Panc1 (cell line): ENCODE results near the gene TTPAL. TPM values are rescaled to one million over a fixed set of nuclear protein-coding genes. Genes with fewer than 3 reads are reported as not detected.

Experiments used
- ATAC-seq: fragments of 200-7000 bp; cut with Tn5 transposase; 2 replicates; pipeline ENCODE4 v1.9.1; 2020; ENCODE audit warnings: mild to moderate bottlenecking, moderate library complexity
- BruUV-seq: library from RNA; stranded (reverse); fragments of 400-500 nt; replicated peaks from 2 replicates; lab custom pipeline; 2021; lab: Mats Ljungman, UMichigan
- CTCF ChIA-PET: fragments of 300-600 bp; sonication (Branson Sonifier 250); formaldehyde crosslinking; loops from one replicate; lab custom pipeline; 2022; ENCODE audit warnings: antibody characterized with exemption; lab: Charles Lee
- POLR2A ChIA-PET: fragments of 300-600 bp; sonication (Branson Sonifier 250); formaldehyde crosslinking; loops from one replicate; lab custom pipeline; 2022; ENCODE audit warnings: antibody characterized with exemption; lab: Charles Lee
- DNase-seq: peaks from one replicate; pipeline ENCODE4 v3.0.0-alpha.2; 2010; ENCODE audit warnings: low read depth, low spot score
- H3K27ac ChIP-seq: 2 replicates; pipeline ENCODE4 v1.5.1; 2011; ENCODE audit warnings: mild to moderate bottlenecking, low read length, inconsistent platforms
- H3K27me3 ChIP-seq: fragments of 200-500 bp; sonication (Bioruptor generic); 2 replicates; pipeline ENCODE4 v1.6.0; 2014; ENCODE audit warnings: low read length, inconsistent platforms; ENCODE audit not compliant: control insufficient read depth, insufficient read depth
- H3K36me3 ChIP-seq: fragments of 200-500 bp; sonication (Bioruptor generic); 2 replicates; pipeline ENCODE4 v1.5.1; 2014; ENCODE audit warnings: inconsistent platforms, mild to moderate bottlenecking, low read length, moderate library complexity; ENCODE audit not compliant: control insufficient read depth, insufficient read depth
- H3K4me1 ChIP-seq: 2 replicates; pipeline ENCODE4 v1.5.1; 2011; ENCODE audit warnings: inconsistent platforms, mild to moderate bottlenecking, low read length, moderate library complexity; ENCODE audit not compliant: control insufficient read depth, insufficient read depth
- H3K4me3 ChIP-seq, 2 experiments: 2 replicates each; pipeline ENCODE4 v1.5.1; 2011 to 2012; ENCODE audit warnings: low read depth in 2 of 2, low read length in 2 of 2, mild to moderate bottlenecking in 2 of 2, inconsistent platforms in 1 of 2, moderate library complexity in 1 of 2
- H3K9me3 ChIP-seq: fragments of 200-500 bp; sonication (Bioruptor generic); 2 replicates; pipeline ENCODE4 v1.5.1; 2014; ENCODE audit warnings: low read depth, mild to moderate bottlenecking, inconsistent platforms, low read length, moderate library complexity; ENCODE audit not compliant: control insufficient read depth, insufficient read depth
- POLR2AphosphoS5 ChIP-seq: IDR thresholded peaks from 2 replicates; pipeline ENCODE4 v1.6.1; 2012; ENCODE audit warnings: mild to moderate bottlenecking, low read depth, low read length, moderate library complexity
- SIN3A ChIP-seq: IDR thresholded peaks from 2 replicates; pipeline ENCODE4 v1.6.1; 2012; ENCODE audit warnings: low read depth, mild to moderate bottlenecking, low read length, moderate library complexity, borderline replicate concordance; ENCODE audit not compliant: insufficient read depth
- TCF7L2 ChIP-seq: IDR thresholded peaks from 2 replicates; pipeline ENCODE4 v1.6.1; 2011; ENCODE audit warnings: mild to moderate bottlenecking, low read depth, low read length, inconsistent platforms
- in situ Hi-C: cut with HindIII; loops from 2 replicates; pipeline ENCODE4 v1.10.0; 2016; ENCODE audit warnings: low sequenced_read_pairs, low pct_unique_long_range_greater_than_20kb
- intact Hi-C: fragments of 100-400 bp; cut with micrococcal nuclease; formaldehyde crosslinking; loops from one replicate; pipeline ENCODE4 v1.10.0; 2022; ENCODE audit not compliant: unreplicated experiment
- total RNA-seq: library from RNA; stranded (reverse); gene quantifications from one replicate; pipeline ENCODE4 v1.2.1, GENCODE V29; 2021; ENCODE audit not compliant: unreplicated experiment
- TF ChIP-seq, protein P1 (sequence below), 2 experiments: IDR thresholded peaks; 2 replicates each; pipeline ENCODE4 v1.6.1; 2011 to 2012; ENCODE audit warnings: low read depth in 2 of 2, control low read depth in 1 of 2, low read length in 1 of 2, mild to moderate bottlenecking in 1 of 2, moderate library complexity in 1 of 2; ENCODE audit not compliant: insufficient read depth in 1 of 2
- TF ChIP-seq, protein P2 (sequence below): fragments of 450-650 bp; IDR thresholded peaks from 2 replicates; pipeline ENCODE4 v1.5.1; 2017; ENCODE audit warnings: mild to moderate bottlenecking

The TTPAL gene
- total RNA-seq, 1 experiment from 2014 or later: 37.4 TPM

DNA sequence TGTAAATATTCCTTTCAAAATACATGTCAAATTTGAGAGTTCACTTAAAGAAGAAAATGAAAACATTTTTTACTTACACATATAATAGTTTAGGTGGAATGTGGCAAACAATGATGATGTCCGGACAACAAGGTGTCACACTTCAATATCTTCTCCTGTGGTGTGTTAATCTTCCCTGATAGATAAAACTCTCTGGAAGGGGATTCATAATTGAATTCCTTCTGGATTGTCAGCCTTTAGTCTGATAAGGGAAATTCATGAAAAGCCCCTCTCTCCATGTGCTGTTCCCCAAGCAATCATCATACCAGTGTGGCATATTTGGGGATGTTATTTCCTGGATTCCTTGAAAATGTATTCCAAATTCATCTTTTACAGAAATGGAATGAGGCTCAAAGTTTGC is 47.2 kb downstream of the TTPAL start:
- no TSS peak for BruUV-seq
- DNase-seq (no peak), ATAC-seq (no peak)
- H3K4me1 ChIP-seq: peaks cover 7% of the 10 kb centered on the region; the same call in 1 of the 2 replicates
- no peaks in the 10 kb centered on the region for H3K27me3 ChIP-seq
- CTCF ChIA-PET: interaction anchor here (0.5 kb wide), 1 partner anchor 160 kb away, joined by 4 read pairs; no protein-coding TSS in a partner anchor
- intact Hi-C loops (no loop called here), in situ Hi-C loops (no loop called here)
- H3K36me3 ChIP-seq: no peaks in the 10 kb centered on the region; the same call in 1 of the 2 replicates
- peak overlapping the region in 1 of 2 experiments; percentile 96; a peak in 2 of 4 replicates for H3K4me3 ChIP-seq
- H3K27ac ChIP-seq: peak overlapping the region; percentile 67
- TF ChIP-seq SIN3A (no peak), POLR2AphosphoS5 (no peak), TCF7L2 (no peak)
- TF ChIP-seq, protein P1, sequence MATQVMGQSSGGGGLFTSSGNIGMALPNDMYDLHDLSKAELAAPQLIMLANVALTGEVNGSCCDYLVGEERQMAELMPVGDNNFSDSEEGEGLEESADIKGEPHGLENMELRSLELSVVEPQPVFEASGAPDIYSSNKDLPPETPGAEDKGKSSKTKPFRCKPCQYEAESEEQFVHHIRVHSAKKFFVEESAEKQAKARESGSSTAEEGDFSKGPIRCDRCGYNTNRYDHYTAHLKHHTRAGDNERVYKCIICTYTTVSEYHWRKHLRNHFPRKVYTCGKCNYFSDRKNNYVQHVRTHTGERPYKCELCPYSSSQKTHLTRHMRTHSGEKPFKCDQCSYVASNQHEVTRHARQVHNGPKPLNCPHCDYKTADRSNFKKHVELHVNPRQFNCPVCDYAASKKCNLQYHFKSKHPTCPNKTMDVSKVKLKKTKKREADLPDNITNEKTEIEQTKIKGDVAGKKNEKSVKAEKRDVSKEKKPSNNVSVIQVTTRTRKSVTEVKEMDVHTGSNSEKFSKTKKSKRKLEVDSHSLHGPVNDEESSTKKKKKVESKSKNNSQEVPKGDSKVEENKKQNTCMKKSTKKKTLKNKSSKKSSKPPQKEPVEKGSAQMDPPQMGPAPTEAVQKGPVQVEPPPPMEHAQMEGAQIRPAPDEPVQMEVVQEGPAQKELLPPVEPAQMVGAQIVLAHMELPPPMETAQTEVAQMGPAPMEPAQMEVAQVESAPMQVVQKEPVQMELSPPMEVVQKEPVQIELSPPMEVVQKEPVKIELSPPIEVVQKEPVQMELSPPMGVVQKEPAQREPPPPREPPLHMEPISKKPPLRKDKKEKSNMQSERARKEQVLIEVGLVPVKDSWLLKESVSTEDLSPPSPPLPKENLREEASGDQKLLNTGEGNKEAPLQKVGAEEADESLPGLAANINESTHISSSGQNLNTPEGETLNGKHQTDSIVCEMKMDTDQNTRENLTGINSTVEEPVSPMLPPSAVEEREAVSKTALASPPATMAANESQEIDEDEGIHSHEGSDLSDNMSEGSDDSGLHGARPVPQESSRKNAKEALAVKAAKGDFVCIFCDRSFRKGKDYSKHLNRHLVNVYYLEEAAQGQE (IDR thresholded peaks at IDR 0.05; ENCODE audit: insufficient read depth in 1 of 2, low read depth in 2 of 2, low read length in 1 of 2): no peak
- TF ChIP-seq, protein P2, sequence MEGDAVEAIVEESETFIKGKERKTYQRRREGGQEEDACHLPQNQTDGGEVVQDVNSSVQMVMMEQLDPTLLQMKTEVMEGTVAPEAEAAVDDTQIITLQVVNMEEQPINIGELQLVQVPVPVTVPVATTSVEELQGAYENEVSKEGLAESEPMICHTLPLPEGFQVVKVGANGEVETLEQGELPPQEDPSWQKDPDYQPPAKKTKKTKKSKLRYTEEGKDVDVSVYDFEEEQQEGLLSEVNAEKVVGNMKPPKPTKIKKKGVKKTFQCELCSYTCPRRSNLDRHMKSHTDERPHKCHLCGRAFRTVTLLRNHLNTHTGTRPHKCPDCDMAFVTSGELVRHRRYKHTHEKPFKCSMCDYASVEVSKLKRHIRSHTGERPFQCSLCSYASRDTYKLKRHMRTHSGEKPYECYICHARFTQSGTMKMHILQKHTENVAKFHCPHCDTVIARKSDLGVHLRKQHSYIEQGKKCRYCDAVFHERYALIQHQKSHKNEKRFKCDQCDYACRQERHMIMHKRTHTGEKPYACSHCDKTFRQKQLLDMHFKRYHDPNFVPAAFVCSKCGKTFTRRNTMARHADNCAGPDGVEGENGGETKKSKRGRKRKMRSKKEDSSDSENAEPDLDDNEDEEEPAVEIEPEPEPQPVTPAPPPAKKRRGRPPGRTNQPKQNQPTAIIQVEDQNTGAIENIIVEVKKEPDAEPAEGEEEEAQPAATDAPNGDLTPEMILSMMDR: no peak
- no peaks in the 10 kb centered on the region for H3K9me3 ChIP-seq
- POLR2A ChIA-PET: no interaction called here

DNA sequence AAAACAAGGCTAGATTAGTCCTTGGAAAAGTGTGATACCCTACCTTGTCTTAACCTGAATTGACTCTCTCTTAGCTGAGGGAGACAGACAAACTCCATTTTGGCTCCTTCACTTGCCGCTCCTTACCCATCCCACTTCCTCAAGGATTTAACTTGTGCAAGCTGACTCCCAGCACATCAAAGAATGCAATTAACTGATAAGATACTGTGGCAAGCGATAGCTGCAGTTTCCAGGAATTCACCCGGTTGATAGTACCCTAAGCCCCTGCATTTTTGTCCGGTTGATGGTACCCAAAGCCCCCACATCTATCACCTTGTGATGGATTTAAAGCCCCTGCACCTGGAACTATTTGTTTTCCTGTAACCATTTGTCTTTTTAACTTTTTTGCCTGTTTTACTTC is 48.1 kb downstream of the TTPAL start:
- H3K27ac ChIP-seq: no peak overlapping the region; the same call in 1 of the 2 replicates
- no peaks in the 10 kb centered on the region for H3K27me3 ChIP-seq
- no TSS peak for BruUV-seq
- no peak for DNase-seq
- H3K9me3 ChIP-seq: no peaks in the 10 kb centered on the region
- peaks cover 7% of the 10 kb centered on the region; the same call in 1 of the 2 replicates for H3K4me1 ChIP-seq
- H3K4me3 ChIP-seq: no peak overlapping the region
- ChIA-PET CTCF (no interaction called here), POLR2A (no interaction called here)
- H3K36me3 ChIP-seq: no peaks in the 10 kb centered on the region; the same call in 1 of the 2 replicates
- in situ Hi-C loops (no loop called here), intact Hi-C loops (no loop called here)
- ATAC-seq: no peak
- TF ChIP-seq, protein P1 (IDR thresholded peaks at IDR 0.05; ENCODE audit: insufficient read depth in 1 of 2, low read depth in 2 of 2, low read length in 1 of 2): no peak
- TF ChIP-seq TCF7L2: no peak
- no peak for TF ChIP-seq POLR2AphosphoS5
- TF ChIP-seq SIN3A: no peak
- TF ChIP-seq, protein P2: no peak
